ENCODE data around the gene ITIH4.

ITIH4 gene

DNA sequence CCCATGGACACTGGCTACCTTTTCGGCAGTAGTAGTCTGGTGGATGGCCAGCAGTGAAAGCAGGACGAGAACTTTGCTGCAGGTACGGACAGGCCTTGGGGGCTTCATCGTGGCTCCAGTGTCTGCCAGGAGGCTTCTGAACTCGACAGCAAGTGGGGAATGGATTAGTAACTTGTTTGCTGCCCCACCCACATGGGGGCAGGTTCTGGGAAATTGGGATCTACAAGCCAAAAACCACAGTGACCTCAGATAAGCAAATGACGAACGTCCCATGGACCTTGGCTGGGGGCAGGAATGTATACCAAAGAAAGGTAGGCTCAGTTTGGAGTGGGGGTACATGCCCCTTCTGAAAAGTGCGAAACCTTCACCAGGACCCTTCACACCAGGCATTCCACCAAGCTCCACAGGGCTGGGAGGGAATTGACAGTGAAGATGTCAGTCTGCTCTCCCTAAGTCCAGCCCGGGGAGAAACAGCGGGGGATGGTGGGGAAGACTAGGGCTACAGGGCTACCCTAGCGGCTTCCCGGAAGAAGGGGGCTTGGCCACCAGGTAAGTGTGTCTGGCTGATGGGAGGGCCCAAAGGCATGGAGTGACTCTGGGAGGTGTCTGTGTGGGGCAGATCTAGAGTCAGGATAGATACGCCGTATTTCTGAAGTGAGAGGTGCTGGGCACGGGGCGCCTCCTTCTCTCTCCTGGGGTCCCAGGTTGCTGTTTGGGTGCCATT is at the start of gene ITIH4:
ITIH4 (minus strand) TSS at position 138 of the 724 bp plus-strand sequence; CDS start at position 108, 30 bp downstream.
- DNase-seq (ENCODE audit: low read depth) = no peak
- TF ChIP-seq, protein P1, sequence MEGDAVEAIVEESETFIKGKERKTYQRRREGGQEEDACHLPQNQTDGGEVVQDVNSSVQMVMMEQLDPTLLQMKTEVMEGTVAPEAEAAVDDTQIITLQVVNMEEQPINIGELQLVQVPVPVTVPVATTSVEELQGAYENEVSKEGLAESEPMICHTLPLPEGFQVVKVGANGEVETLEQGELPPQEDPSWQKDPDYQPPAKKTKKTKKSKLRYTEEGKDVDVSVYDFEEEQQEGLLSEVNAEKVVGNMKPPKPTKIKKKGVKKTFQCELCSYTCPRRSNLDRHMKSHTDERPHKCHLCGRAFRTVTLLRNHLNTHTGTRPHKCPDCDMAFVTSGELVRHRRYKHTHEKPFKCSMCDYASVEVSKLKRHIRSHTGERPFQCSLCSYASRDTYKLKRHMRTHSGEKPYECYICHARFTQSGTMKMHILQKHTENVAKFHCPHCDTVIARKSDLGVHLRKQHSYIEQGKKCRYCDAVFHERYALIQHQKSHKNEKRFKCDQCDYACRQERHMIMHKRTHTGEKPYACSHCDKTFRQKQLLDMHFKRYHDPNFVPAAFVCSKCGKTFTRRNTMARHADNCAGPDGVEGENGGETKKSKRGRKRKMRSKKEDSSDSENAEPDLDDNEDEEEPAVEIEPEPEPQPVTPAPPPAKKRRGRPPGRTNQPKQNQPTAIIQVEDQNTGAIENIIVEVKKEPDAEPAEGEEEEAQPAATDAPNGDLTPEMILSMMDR (conservative IDR thresholded peaks at IDR 0.05; ENCODE audit: low read depth, low read length) = no peak
- H3K4me3 ChIP-seq (ENCODE audit: low read depth, low read length) = no peak within 1 kb of the TSS

DNA sequence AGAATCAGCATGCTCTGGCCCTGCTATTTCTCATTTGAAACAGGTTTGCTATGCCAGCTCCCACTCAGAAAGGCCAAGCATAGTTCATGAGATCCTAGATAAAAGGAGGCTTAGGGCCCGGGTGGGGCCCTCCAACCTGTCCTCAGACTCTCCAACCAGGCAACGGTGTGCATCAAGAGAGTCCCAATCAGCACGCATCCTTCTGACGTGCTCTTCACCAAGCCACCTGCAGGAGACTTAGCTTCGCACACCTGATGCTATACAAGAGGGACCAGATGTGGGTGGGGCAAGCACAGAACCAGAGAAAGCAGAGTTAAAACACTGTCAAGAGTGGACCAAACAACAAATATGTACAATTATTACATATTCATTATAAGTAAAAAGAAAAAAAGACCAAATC is 49.6 kb upstream of the ITIH4 start:
- DNase-seq (ENCODE audit: low read depth) = no peak
- TF ChIP-seq, protein P1 (conservative IDR thresholded peaks at IDR 0.05; ENCODE audit: low read depth, low read length) = no peak
- no peak overlapping the region for H3K4me3 ChIP-seq (ENCODE audit: low read depth, low read length)

DNA sequence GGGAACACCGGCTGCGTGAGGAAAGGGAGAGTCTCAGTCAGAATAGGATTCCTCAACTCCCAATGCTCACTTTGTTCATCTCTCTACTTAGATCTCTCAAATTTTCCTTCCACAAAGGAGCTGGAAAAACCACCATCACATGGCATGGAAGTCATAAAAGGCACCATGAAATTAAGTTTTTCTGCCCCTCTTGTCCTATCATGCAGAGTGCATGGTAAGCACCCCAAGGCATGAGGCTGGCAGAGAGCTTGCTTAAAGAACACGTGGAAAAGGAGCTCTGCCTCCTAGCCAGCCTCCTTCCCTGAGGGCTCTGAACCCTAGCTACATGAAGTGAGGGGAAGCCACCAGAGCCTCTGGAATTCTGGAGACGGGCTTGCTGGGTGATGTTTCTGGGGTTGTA is 49.1 kb upstream of the ITIH4 start:
- TF ChIP-seq, protein P1 (conservative IDR thresholded peaks at IDR 0.05; ENCODE audit: low read depth, low read length) = no peak
- DNase-seq (ENCODE audit: low read depth) = no peak
- no peak overlapping the region for H3K4me3 ChIP-seq (ENCODE audit: low read depth, low read length)

DNA sequence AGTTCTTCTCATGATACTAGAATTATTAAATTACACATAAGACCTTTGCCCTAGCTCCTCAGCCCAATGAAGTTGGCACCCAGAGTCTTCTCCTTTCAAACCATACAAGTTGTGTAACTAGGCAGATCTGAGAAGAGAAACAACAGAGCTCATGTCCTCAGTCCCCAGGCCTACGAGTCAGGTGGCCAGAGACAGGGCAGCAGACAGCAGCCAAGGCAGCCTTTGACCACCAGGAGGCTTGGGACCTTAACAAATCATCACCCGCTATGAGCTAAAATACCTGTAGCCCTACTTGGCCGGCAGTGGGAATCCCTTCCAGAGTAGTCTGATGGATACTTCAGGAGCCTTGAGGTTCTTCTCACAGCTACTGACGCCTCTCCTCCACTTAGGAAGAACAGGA is 48.6 kb upstream of the ITIH4 start:
- TF ChIP-seq, protein P1 (conservative IDR thresholded peaks at IDR 0.05; ENCODE audit: low read depth, low read length) = peak; percentile 22
- DNase-seq (ENCODE audit: low read depth) = no peak
- H3K4me3 ChIP-seq (ENCODE audit: low read depth, low read length) = no peak overlapping the region

DNA sequence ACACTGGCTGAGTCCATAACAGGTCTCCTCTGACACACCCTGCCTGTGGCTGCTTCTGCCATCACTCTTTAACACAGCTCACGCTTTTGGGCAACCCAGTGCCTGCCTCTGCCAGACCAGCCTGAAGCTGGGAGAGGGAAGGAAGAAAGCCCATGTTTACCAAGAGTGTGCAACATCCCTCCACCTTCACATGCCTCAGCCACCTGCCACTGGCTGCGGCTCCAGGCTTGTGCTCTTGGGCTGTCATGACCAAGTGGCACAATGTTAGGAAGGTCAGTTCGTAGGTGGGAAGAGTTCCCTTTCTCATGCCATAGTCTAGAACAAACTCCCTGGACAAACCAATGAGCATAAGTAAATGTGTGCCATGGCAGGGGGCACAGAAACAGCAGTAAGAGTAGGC is 46.6 kb upstream of the ITIH4 start:
- TF ChIP-seq, protein P1 (conservative IDR thresholded peaks at IDR 0.05; ENCODE audit: low read depth, low read length) = no peak
- no peak for DNase-seq (ENCODE audit: low read depth)
- no peak overlapping the region for H3K4me3 ChIP-seq (ENCODE audit: low read depth, low read length)

DNA sequence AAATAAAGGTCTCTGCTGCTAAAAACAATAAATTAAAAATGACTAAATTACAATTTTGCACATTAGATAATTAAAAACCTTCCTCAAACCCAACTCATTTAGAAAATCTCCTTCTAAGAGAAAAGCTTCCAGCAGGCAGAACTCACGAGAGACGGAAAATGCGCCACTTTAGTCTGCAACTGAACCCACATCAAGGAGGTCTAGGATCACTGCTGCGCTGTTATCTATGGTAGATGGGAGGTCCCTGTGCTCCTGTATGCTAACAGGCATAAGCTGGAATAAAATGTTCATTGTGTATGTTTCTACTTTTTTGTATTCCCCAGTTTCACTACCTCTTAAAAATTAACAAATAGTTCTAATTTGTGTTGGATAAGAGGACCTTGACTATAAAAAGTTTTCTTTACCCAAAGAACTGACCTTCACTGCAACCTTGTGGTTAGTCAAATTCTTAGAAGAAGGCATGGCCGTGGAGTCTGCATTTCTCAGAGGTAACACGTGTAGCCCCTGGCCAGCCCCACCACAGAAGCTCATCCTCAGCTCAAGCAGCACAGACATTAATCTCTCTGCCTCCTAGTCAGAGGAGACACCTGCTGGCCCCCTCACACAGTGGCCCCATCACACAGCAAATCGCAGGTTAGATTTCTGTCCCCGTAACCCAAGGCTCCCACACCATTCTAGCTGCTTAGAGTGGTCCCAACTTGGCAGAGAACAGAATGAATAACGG is 44.6 kb upstream of the ITIH4 start:
- no peak overlapping the region for H3K4me3 ChIP-seq (ENCODE audit: low read depth, low read length)
- no peak for DNase-seq (ENCODE audit: low read depth)
- TF ChIP-seq, protein P1 (conservative IDR thresholded peaks at IDR 0.05; ENCODE audit: low read depth, low read length) = no peak
